ENCODE results near the gene TMA16.
A peak's percentile ranks its signal among the peaks of the same experiment; 100 is the strongest.
"Not testable (repeated sequence)": the region's sequence is repeated elsewhere in the genome, so short reads cannot be mapped to it uniquely, and the experiment has no call there.

Gene TMA16

DNA sequence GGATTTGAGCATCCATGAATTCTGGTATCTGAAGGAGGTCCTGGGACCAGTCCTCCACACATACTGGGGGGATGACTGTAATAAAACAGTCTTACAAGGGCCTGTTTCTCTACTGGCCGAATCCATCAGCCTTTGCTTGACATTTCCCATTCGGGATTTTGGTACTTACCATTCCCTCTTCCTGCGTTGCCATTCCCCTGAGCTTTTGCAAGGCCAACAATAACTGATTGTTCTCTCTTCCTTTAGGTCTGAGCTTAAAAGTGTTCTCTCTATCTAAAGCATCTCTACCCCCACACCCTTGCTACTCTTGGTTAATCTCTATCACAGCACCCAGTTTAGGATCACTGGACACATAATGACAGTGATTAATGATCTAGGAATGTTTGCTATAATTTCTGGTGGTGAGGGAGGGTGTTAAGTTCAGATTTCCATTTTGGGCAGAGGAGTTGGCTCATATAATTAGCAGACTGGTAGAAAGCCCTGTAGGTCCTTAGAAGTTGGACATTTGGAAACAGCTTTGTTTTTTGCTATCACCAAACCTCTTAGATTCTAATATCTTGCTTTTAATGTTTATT, 29.4 kb downstream of the TMA16 start:
- no peak for DNase-seq

- DNase-seq = no peak
These were observed 31.5 kb downstream of the TMA16 start for GRCh38 chr4:163525982-163526381.

DNA sequence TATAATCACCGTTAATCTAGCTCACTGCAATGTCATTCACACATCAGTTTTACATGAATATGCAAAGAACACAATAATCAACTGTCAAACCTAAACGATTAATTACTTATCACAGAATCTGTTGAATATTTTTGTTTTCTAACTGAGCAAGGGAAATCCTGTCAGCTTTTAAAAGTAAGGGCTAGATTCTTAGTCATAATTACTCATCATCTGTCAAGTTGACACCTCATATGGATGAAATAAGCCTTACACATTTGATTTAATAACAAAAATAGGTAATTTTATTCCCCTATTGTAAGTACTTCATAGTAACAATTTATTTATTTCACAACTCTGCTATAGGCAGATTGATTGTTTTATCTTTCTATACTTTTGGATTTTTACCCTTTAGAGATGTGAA, 32.7 kb downstream of the TMA16 start:
- no peak for DNase-seq

- no peak for DNase-seq
These were observed 34.2 kb downstream of the TMA16 start for GRCh38 chr4:163528653-163529052.

DNA sequence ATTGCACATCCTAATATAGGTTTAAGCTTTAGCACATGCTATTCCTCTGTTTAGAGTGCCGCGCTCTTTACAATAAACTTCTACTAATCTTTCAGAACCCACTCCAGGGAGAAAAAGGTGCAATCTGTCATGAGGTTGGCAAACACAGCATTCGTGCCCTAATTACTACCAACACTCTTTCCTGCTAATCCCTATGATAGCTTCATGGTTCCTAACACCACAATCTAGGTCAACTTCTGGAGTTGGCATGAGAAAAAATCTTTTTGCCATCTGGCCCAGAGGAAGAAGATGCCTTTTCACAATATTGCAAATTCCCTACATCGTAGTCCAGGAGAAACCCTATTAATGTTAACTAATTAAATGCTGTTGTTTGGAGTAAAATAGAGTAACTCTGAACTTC, 39.6 kb downstream of the TMA16 start:
- no peak for DNase-seq

DNA sequence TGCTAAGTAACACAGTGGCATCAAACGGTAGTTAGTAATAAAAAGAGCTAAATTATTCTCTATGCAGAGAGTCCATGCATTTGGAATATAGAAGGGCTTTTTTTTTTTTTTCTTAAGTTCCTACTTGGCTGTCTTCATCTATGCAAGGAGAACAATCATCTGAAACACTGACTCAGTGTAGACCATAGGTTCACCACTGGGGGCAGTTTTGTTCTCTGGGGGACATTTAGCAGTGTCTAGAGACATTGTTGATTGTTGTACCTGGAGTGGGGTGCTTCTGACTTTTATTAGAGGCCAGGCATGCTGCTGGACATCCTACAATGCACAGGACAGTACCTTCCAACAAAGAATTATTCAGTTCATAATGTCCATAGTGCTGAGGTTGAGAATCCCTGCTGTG, 41.2 kb downstream of the TMA16 start:
- no peak for DNase-seq

DNA sequence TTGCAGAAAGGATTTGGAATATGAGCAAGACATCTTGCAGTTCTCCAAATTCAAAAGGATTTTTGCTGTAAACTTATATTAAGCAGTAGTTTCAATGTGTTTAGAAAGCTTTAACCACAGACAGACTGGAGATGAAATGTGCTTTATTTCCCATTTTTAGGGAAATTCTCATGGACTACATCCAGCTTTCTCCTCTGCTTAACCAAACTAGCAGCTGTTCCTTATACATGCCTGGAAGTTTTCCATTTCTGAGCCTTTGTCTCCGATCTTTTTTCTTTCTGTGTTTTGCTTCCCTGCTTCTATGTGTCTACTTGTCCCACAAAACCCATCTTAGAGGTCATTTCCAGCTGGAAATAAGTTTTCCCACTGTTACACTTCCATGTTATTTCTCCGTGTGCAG, 41.6 kb downstream of the TMA16 start:
- DNase-seq = no peak

DNA sequence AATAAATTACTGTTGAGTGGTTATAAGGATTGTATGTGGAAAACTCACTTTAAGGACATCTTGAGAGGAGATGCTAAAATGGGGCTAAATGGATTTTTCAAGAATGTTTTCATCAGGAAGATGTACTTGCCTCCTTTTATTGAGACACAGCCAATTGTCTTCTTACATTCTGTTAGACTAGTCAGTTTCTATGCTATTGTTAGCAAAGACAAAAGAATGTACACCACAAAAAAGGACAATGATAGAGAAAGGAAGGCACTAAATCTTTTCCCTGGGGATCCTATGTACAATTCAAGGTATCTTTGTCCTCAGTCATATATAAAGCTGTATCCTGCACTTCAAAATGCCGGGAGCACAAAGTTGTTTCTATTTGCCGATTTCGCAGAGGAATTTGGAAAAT, 42.6 kb downstream of the TMA16 start:
- DNase-seq = no peak

GRCh38 chr4:163538820-163539219, 44.3 kb downstream of the TMA16 start:
- not testable (repeated sequence) for DNase-seq

DNA sequence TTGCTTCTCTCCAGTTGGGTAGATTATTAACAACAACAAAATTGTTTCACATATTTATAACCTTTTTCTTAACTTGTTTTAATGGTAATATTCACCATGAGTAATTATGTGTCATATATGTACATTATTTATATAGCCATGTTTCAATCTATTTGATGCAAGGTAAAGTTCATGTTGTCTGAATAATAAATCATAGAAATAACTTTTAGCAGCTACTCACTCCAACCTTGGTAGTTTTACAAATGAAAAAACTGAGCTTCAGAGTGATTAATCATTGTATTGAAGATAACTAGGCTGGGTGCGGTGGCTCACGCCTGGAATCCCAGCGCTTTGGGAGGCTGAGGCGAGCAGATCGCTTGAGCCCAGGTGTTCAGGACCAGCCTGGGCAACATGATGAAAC, 46.0 kb downstream of the TMA16 start:
- no peak for DNase-seq

DNA sequence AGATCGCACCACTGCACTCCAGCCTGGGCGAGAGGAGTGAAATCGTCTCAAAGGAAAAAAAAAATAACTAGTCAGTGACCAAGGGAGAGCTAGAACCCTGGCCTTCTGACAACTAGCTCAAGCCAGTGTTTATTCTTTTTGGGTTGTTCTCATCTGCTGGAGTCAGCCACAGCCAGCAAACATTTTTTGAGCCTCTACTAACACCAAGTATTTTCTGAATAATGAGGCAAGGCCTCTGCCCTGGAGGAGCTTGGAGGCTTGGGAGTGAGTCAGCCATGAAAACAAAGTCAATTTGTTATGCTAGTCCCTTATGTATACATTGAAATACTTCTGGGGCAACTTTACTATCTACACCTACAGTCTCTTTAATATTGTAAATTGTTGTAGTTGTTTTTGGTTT, 46.5 kb downstream of the TMA16 start:
- DNase-seq = no peak

- DNase-seq = no peak
These were observed 47.8 kb downstream of the TMA16 start for GRCh38 chr4:163542275-163542674.

GRCh38 chr4:163544407-163545038, 50.0 kb downstream of the TMA16 start:
- peak; percentile 56 to 69 for DNase-seq

DNA sequence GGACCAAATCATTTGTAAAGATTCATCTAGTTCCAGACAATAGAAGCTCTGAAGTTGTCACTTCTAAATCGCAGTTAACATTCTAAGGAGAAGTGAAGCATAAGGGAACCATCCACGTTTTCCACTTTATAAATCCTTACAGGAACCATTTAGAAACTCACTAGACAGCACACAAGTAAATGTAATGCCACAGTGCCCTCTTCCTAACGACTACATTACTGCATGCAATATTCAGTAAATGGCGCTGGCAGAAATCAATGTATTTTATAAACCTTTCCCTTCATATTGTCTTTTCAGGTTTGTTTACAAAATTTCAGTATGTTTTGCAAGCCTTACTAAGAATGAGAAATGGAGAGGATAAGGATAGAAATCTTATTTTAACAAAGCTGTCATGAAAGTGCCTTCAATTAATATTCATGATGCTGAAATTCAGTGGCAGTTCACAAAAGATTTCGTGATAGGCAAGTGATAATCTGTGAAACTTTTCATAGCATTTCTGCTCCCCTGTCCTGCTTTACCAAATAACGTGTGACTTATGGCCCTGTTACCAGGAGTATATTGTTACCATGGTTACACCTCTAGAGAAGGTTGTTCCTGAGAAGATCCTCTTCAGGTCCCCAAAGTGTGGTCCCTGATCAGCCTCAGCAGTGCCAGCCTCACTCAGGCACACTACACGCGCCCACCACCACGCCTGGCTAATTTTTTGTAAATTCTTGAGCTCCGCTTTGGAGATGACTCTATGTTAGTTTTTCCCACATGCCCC, 54.2 kb downstream of the TMA16 start:
- no peak for DNase-seq

- DNase-seq = no peak
These were observed 56.4 kb downstream of the TMA16 start for GRCh38 chr4:163550869-163551267.

DNA sequence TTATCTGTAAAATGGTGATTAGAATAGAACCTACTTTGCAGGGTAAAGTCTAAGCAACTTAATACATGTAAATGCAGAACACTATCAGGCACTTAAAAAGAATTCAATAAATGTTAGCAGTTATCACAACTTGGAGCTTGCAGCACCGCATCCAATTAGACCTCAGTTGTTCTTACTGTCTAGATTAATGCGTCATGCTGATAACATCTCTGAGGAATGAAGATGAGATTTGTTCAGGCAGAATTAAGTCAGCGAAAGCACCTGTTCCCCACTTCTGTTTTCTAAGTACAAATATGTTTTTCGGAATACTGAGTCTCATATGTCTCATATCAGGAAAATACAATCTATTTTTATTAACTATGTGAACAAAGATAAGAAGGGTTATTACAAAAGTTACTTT, 58.7 kb downstream of the TMA16 start:
- no peak for DNase-seq

- no peak for DNase-seq
These were observed 60.5 kb downstream of the TMA16 start for GRCh38 chr4:163554870-163555465.

DNA sequence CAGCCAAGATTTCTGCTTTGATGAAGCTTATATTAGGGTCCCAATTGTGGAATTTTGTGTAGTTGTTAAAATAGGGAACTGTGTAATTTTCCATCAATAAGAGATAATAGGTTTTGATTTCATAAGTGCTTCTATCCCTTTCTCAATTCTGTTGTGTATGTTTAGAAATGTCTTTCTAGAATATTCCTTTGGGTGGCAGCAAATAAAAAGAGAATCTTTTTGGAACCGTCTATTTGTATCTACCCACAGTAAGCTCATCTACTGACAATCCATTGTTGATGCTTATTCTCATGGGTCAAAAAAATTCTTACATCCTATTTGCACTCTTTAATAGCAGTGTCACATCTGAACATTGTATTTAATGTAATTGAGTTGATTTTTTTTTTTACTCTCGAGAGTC, 61.7 kb downstream of the TMA16 start:
- DNase-seq = no peak

DNA sequence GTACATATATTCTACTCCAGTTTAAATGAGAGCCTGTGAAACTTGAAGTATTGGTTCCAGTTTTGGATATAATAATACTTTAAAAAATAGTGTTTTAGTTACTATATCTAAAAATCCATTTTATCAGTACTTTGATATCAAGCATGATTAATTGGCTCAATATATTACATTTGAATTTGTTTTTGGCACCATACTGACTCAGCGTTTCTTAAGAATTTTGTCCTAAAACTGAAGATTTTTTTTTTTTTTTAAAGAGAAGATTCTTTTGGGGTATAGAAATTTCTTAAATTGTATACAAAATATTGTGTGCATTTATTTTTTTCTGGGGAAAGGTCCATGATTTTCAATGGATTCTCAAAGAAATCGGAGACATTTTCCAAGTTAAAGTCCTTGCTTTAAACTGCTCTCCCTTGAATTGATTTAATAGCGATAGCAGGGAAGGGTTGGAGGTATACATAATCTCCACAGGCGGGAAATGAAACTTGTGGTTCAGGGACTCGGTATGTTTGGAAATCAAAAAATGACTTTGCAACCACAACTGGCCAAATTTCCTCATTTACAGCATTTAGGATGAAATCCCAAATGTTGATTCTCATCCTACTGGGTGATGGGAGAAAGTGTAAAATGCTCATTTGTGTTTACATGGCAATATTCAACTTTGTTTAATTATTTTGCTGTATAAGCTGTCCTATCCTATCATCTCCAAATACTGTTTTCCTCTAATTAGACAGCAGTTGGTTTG, 62.3 kb downstream of the TMA16 start:
- DNase-seq = no peak

- DNase-seq = no peak
These were observed 64.1 kb downstream of the TMA16 start for GRCh38 chr4:163558539-163559044.

DNA sequence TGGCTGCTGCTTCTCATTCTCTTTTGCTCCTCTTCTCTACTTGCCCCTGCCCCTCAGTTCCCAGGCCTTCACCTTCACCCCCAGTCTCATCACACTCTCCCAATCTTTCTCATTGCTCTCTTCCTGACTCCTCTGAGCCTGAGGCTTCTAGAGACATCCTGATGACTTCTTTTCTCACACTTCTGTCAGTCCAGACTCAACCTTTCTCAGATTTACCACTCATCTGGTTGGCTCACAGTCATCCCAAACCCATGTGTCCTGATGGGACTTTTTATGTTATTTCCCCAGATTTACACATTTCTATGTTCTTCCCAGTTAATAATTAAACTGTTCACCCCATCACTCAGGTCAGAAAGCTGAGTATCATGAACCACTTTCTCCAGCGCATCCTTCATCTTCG, 68.0 kb downstream of the TMA16 start:
- DNase-seq = no peak

DNA sequence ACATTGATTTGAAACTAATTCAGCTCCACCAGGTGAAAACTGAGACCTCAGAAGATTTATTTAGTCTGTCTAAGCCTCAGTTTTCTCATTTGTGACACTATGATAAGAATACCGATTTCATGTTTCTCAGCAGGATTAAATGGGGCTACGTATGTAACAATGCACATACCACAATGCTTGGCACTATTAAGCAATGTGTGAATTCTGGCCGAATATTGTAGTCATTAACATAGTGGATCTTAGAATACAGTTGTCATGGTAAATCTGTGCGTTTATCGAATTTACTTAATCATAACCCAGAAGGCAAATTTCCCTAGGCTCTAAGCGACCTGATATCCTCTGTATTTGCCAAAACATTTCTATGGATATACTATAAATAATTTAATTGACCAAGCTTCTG, 69.1 kb downstream of the TMA16 start:
- DNase-seq = no peak

- no peak for DNase-seq
These were observed 69.8 kb downstream of the TMA16 start for GRCh38 chr4:163564221-163564720.
